HL-60 (cell line): ENCODE data around the gene CDK19.

Experiments used
- POLR2AphosphoS5 ChIP-seq: IDR thresholded peaks from 2 replicates; pipeline ENCODE4 v1.6.1; 2012; ENCODE audit warnings: low read depth
- TF ChIP-seq, protein P1 (sequence below): IDR thresholded peaks from one replicate; pipeline ENCODE4 v1.5.1; 2011; ENCODE audit warnings: low read length, control low read depth, inconsistent platforms; ENCODE audit not compliant: insufficient read depth
- TF ChIP-seq, protein P2 (sequence below): IDR thresholded peaks from 2 replicates; pipeline ENCODE4 v1.6.1; 2012; ENCODE audit warnings: low read depth; ENCODE audit not compliant: insufficient replicate concordance

DNA sequence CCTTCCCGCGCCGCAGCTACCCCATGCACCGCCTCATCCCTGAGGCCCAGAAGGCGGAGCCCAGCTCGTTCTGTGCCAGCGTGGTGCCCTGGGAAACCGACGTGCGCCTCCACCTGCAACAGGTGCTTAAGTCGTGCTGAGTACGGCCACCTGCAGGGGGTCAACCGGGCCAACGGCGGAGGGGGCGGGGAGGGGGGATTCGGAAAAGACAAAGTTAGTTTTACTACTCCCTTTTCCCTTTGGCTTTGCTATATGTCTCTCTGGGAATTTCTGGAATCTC lies 168.9 kb downstream of the CDK19 start:
- TF ChIP-seq POLR2AphosphoS5: no peak
- TF ChIP-seq, protein P1, sequence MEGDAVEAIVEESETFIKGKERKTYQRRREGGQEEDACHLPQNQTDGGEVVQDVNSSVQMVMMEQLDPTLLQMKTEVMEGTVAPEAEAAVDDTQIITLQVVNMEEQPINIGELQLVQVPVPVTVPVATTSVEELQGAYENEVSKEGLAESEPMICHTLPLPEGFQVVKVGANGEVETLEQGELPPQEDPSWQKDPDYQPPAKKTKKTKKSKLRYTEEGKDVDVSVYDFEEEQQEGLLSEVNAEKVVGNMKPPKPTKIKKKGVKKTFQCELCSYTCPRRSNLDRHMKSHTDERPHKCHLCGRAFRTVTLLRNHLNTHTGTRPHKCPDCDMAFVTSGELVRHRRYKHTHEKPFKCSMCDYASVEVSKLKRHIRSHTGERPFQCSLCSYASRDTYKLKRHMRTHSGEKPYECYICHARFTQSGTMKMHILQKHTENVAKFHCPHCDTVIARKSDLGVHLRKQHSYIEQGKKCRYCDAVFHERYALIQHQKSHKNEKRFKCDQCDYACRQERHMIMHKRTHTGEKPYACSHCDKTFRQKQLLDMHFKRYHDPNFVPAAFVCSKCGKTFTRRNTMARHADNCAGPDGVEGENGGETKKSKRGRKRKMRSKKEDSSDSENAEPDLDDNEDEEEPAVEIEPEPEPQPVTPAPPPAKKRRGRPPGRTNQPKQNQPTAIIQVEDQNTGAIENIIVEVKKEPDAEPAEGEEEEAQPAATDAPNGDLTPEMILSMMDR: no peak
- TF ChIP-seq, protein P2, sequence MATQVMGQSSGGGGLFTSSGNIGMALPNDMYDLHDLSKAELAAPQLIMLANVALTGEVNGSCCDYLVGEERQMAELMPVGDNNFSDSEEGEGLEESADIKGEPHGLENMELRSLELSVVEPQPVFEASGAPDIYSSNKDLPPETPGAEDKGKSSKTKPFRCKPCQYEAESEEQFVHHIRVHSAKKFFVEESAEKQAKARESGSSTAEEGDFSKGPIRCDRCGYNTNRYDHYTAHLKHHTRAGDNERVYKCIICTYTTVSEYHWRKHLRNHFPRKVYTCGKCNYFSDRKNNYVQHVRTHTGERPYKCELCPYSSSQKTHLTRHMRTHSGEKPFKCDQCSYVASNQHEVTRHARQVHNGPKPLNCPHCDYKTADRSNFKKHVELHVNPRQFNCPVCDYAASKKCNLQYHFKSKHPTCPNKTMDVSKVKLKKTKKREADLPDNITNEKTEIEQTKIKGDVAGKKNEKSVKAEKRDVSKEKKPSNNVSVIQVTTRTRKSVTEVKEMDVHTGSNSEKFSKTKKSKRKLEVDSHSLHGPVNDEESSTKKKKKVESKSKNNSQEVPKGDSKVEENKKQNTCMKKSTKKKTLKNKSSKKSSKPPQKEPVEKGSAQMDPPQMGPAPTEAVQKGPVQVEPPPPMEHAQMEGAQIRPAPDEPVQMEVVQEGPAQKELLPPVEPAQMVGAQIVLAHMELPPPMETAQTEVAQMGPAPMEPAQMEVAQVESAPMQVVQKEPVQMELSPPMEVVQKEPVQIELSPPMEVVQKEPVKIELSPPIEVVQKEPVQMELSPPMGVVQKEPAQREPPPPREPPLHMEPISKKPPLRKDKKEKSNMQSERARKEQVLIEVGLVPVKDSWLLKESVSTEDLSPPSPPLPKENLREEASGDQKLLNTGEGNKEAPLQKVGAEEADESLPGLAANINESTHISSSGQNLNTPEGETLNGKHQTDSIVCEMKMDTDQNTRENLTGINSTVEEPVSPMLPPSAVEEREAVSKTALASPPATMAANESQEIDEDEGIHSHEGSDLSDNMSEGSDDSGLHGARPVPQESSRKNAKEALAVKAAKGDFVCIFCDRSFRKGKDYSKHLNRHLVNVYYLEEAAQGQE: no peak
